ENCODE measurements around the gene ARHGAP29.

DNA sequence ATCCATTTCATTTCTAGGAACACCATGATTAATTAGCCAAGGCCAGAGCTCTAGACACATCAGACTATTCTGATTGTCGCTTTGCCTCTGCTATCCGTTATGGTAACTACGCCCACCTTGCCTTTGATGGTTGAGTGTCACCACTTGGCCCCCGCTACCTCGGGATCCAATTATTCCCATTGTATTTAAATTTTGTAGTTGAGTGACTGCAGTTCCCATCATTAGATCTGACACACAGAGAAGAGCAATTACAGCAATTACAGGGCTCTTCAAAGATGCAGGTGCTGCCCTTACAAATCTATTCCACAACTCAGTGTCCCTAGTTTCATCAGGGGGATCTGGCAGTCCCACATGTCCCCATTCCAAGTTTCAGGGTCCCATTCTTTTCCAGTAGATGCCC, 71.5 kb downstream of the ARHGAP29 start:
- TF ChIP-seq EP300 (IDR thresholded peaks at IDR 0.05) (no peak), POLR2A (IDR thresholded peaks at IDR 0.05; ENCODE audit: low read depth) (no peak)
- TF ChIP-seq, protein P1, sequence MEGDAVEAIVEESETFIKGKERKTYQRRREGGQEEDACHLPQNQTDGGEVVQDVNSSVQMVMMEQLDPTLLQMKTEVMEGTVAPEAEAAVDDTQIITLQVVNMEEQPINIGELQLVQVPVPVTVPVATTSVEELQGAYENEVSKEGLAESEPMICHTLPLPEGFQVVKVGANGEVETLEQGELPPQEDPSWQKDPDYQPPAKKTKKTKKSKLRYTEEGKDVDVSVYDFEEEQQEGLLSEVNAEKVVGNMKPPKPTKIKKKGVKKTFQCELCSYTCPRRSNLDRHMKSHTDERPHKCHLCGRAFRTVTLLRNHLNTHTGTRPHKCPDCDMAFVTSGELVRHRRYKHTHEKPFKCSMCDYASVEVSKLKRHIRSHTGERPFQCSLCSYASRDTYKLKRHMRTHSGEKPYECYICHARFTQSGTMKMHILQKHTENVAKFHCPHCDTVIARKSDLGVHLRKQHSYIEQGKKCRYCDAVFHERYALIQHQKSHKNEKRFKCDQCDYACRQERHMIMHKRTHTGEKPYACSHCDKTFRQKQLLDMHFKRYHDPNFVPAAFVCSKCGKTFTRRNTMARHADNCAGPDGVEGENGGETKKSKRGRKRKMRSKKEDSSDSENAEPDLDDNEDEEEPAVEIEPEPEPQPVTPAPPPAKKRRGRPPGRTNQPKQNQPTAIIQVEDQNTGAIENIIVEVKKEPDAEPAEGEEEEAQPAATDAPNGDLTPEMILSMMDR (IDR thresholded peaks at IDR 0.05), result no peak
